Adrenal gland (tissue), 12 donors: ENCODE data around the gene TMEM45A. TPM values are rescaled to one million over a fixed set of nuclear protein-coding genes. Genes with fewer than 3 reads are reported as not detected.

ENCODE experiments used
- DNase-seq, 7 donors: peaks; one replicate each; pipeline ENCODE4 v3.0.0-alpha.2; 2019 to 2020
- H3K27ac ChIP-seq, 5 donors: fragments of 200-600 bp; sonication (generic) in 4 of 5; 1 replicate in 3 of 5; 2 replicates in 2 of 5; pipeline versions ENCODE4 v1.5.1 to v1.8.0; 2016 to 2020; ENCODE audit warnings: mild to moderate bottlenecking in 1 of 5
- H3K27me3 ChIP-seq: fragments of 200-600 bp; 2 replicates; pipeline ENCODE4 v1.8.0; 2021
- H3K36me3 ChIP-seq, 2 donors: fragments of 200-600 bp; replicated peaks in 1 of 2; 1 replicate in 1 of 2; 2 replicates in 1 of 2; pipeline versions ENCODE4 v1.5.1 to v1.8.0; 2018 to 2022
- H3K4me1 ChIP-seq, 2 donors: fragments of 200-600 bp; replicated peaks in 1 of 2; 1 replicate in 1 of 2; 2 replicates in 1 of 2; pipeline versions ENCODE4 v1.5.1 to v1.8.0; 2018 to 2021
- H3K4me3 ChIP-seq, 4 donors: fragments of 200-600 bp; sonication (generic) in 3 of 4; one replicate each; pipeline ENCODE4 v1.5.1; 2016 to 2018
- H3K9me3 ChIP-seq, 3 donors: fragments of 200-600 bp; sonication (generic) in 1 of 3; replicated peaks in 1 of 3; 1 replicate in 2 of 3; 2 replicates in 1 of 3; pipeline versions ENCODE4 v1.5.1 to v1.8.0; 2016 to 2021
- POLR2A ChIP-seq, 2 donors: fragments of 450-650 bp; IDR thresholded peaks; one replicate each; pipeline ENCODE4 v1.6.1; 2017; ENCODE audit warnings: antibody characterized with exemption in 2 of 2, mild to moderate bottlenecking in 2 of 2, moderate library complexity in 1 of 2
- WGBS, 4 donors: extraction: QIAGEN DNeasy Blood & Tissue Kit in 2 of 4; methylation state at CpG; one replicate each; pipeline versions ENCODE4 v1.1.5 to v1.1.7; 2013 to 2017; 5-methylcytosine and 5-hydroxymethylcytosine counted together
- intact Hi-C, 2 donors: fragments of 100-400 bp; cut with DNase I; formaldehyde crosslinking; loops; one replicate each; pipeline versions ENCODE4 v1.14.1 to v1.15.0; 2022 to 2023
- polyA plus RNA-seq, 3 donors: library from polyadenylated mRNA; stranded (reverse); fragments of 200-250 nt in 2 of 3; fragments of 350-450 nt in 1 of 3; fragmentation: Illumina TruSeq in 1 of 3; extraction: RNeasy Lipid Tissue Mini Kit (QIAGEN cat#74804) in 1 of 3; gene quantifications; one replicate each; pipeline ENCODE4 v1.2.3, GENCODE V29; 2013 to 2014
- total RNA-seq, 9 donors: library from RNA; depleted of rRNA in 4 of 9; stranded (reverse); fragments of >200 nt in 4 of 9; fragments of 120-200 nt in 1 of 9; fragmentation: NEBNext Ultra II Directional in 1 of 9; extraction: Animal tissue kit (Norgen Biotek cat#: 25700) in 1 of 9; gene quantifications; one replicate each; pipeline versions ENCODE4 v1.1.0 to v1.2.4, GENCODE V29; 2013 to 2023
- TF ChIP-seq, protein P1 (sequence below), 6 experiments: fragments of 450-650 bp in 4 of 6; fragments of 200-600 bp in 2 of 6; sonication (generic) in 1 of 6; IDR thresholded peaks; 1 replicate in 5 of 6; 2 replicates in 1 of 6; pipeline versions ENCODE4 v1.5.1 to v1.8.0; 2016 to 2021; ENCODE audit warnings: antibody characterized with exemption in 6 of 6, mild to moderate bottlenecking in 2 of 6, moderate library complexity in 1 of 6
- donor health status: healthy with polysubstance abuse.
- donor health status: Bipolar disorder and iron deficiency.
- donor health status: DM: yes; HTN: yes; CAD: no.
- donor health status: DM: no; HTN: no; CAD: no.
- donor health status: DM: no; HTN: no; CAD: no.
- donor health status: DM: yes; HTN: yes; CAD: no.

The TMEM45A gene
- total and polyA plus RNA-seq, 12 donors: 9.8 to 38.7 (median 27.5) TPM

DNA sequence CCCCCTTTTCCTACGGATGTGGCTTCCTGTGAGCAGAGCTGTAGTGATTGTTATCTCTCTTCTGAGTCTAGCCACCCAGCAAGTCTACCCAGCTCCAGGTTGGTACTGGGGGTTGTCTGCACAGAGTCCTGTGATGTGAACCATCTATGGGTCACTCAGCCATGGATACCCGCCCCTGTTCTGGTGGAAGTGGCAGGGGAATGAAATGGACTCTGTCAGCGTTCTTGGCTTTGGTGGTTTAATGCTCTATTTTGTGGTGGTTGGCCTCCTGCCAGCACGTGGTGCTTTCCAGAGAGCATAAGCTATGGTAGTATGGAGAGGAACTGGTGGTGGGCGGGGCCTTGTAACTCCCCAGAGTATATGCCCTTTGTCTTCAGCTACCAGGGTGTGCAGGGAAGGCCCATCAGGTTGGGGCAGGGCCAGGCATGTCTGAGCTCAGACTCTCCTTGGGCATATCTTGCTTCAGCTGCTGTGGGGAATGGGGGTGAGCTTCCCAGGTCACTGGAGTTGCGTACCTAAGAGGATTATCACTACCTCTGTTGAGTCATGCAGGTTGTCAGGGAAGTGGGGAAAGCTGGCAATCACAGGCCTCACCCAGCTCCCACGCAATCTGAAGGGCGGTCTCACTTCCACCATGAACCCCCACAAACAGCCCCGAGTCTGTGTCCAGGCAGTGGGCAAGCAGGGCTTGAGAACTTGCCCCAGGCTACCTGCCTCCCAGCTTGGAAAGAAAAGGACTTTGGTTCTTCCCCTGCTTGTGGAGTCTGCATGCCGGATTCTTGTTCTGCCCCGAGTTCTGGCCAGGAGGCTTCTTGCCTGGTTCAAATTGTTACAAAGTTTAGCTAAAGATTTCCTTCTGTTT lies 108.0 kb downstream of the TMEM45A start:
- TF ChIP-seq, protein P1, sequence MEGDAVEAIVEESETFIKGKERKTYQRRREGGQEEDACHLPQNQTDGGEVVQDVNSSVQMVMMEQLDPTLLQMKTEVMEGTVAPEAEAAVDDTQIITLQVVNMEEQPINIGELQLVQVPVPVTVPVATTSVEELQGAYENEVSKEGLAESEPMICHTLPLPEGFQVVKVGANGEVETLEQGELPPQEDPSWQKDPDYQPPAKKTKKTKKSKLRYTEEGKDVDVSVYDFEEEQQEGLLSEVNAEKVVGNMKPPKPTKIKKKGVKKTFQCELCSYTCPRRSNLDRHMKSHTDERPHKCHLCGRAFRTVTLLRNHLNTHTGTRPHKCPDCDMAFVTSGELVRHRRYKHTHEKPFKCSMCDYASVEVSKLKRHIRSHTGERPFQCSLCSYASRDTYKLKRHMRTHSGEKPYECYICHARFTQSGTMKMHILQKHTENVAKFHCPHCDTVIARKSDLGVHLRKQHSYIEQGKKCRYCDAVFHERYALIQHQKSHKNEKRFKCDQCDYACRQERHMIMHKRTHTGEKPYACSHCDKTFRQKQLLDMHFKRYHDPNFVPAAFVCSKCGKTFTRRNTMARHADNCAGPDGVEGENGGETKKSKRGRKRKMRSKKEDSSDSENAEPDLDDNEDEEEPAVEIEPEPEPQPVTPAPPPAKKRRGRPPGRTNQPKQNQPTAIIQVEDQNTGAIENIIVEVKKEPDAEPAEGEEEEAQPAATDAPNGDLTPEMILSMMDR (IDR thresholded peaks at IDR 0.05): no peak
- no peak for TF ChIP-seq POLR2A (IDR thresholded peaks at IDR 0.05)
- DNase-seq: no peak
- intact Hi-C loops: no loop called here
- H3K4me3 ChIP-seq: no peak overlapping the region
- peaks cover 0 to 5% of the 10 kb centered on the region in 2 donors for H3K4me1 ChIP-seq
- H3K9me3 ChIP-seq: no peaks in the 10 kb centered on the region
- H3K27me3 ChIP-seq: no peaks in the 10 kb centered on the region
- 52 to 70% (median 65%) methylated on average over 4 to 11 of the region's 11 CpGs for WGBS, 4 donors
- H3K27ac ChIP-seq: no peak overlapping the region
- no peaks in the 10 kb centered on the region for H3K36me3 ChIP-seq

DNA sequence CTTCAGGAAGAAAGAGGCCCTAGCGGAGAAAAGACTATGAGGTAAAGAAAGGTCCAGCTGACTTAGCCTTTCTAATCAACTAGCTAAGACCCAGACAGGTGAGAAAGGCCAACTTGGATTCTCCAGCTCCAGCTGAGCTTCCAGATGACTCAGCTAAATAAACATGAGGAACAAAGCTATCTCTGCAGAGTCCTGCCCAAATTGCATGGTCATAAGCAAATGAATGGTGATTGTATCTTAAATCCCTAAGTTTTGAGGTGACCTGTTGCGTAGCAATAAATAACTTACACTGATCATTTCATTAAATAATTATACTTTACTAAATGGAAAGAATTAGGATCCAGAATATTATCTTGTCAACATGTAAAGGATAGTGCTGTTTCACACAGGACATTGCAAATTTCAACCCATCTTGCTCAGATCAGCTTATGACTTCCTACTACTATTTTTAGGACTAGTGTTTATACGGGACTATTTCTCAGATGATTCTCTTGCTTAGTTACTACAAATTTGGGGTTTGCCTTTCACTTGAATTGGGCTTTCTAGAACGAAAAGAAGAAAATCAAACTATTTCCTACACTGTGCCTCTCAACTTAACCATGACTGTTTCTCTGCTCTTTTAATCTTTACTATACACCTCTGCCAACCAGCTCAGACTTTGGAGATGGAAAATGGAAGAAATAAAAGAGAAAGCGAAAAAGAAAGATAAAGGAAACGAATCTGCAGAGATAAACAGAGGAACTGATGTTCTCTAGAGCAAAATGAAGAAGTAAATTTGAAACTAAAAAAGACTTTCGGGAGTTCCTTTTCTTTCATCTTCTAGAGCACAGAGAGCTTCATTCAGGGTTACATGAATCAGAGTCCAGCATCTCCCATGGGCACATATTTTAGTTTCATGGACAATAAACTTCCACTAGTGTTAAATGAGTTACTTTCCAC lies 110.4 kb downstream of the TMEM45A start:
- 46 to 67% (median 54%) methylated on average over 7 of the region's 7 CpGs for WGBS, 4 donors
- no peak for DNase-seq
- Histone ChIP-seq H3K36me3 (no peaks in the 10 kb centered on the region), H3K9me3 (no peaks in the 10 kb centered on the region), H3K4me3 (peak overlapping the region in 1 of 4 donors; percentile 19), H3K4me1 (peaks cover 0 to 5% of the 10 kb centered on the region in 2 donors), H3K27me3 (no peaks in the 10 kb centered on the region), H3K27ac (peak overlapping the region in 1 of 5 donors; percentile 24)
- TF ChIP-seq, protein P1 (IDR thresholded peaks at IDR 0.05): no peak
- no peak for TF ChIP-seq POLR2A (IDR thresholded peaks at IDR 0.05)
- intact Hi-C loops: no loop called here

GRCh38 chr3:100603469-100603868 lies 111.0 kb downstream of the TMEM45A start:
- no peaks in the 10 kb centered on the region for H3K36me3 ChIP-seq
- no peak for TF ChIP-seq POLR2A (IDR thresholded peaks at IDR 0.05)
- TF ChIP-seq, protein P1 (IDR thresholded peaks at IDR 0.05): peak in 1 of 6 experiments; percentile 11
- DNase-seq: no peak
- H3K27me3 ChIP-seq: no peaks in the 10 kb centered on the region
- no peak overlapping the region for H3K4me3 ChIP-seq
- intact Hi-C loops: no loop called here
- H3K9me3 ChIP-seq: no peaks in the 10 kb centered on the region
- peaks cover 0 to 5% of the 10 kb centered on the region in 2 donors for H3K4me1 ChIP-seq
- WGBS, 4 donors: 33 to 45% (median 39%) methylated on average over 5 of the region's 5 CpGs
- no peak overlapping the region for H3K27ac ChIP-seq

DNA sequence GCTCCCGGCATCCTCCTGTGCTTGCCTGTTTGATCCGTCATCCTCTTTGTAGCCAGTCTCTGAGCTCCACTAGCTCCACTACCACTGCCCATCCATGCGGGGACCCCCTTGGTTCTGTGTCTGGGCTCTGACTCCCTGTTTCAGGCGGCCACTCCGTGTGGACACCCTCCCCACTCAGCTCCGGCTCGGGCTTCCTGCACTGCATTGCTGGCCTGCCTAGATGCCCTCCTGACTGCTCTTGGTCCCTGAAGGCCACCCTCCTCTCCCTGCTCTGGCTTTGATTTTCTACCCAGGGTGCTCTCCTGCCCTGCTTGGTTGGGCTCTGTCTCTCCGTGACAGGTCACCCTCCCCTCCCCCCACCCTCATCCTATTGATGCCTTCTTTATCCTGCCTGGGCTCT lies 112.9 kb downstream of the TMEM45A start:
- TF ChIP-seq POLR2A (IDR thresholded peaks at IDR 0.05): no peak
- TF ChIP-seq, protein P1 (IDR thresholded peaks at IDR 0.05): no peak
- Histone ChIP-seq H3K27ac (no peak overlapping the region), H3K4me1 (peaks cover 0 to 5% of the 10 kb centered on the region in 2 donors), H3K9me3 (no peaks in the 10 kb centered on the region), H3K36me3 (no peaks in the 10 kb centered on the region), H3K27me3 (peaks cover 6% of the 10 kb centered on the region), H3K4me3 (no peak overlapping the region)
- 77 to 84% (median 81%) methylated on average over 8 of the region's 8 CpGs for WGBS, 4 donors
- DNase-seq: no peak
- intact Hi-C loops: no loop called here
